ENCODE measurements around the gene CEACAM19.
"Not testable (repeated sequence)": the region's sequence is repeated elsewhere in the genome, so short reads cannot be mapped to it uniquely, and the experiment has no call there.

CEACAM19 gene

GRCh38 chr19:44624840-44625354 lies 46.4 kb upstream of the CEACAM19 start:
- Histone ChIP-seq H3K4me2 (ENCODE audit: low read depth, low read length, poor library complexity, severe bottlenecking) (no peak overlapping the region), H3K9ac (ENCODE audit: low read length) (no peak overlapping the region), H2AFZ (ENCODE audit: low read depth, low read length, severe bottlenecking) (no peak overlapping the region), H3K27ac (ENCODE audit: low read depth, low read length) (no peak overlapping the region), H3K36me3 (ENCODE audit: low read length) (no peaks in the 10 kb centered on the region), H3F3A (ENCODE audit: insufficient read depth) (no peaks in the 10 kb centered on the region), H4K20me1 (ENCODE audit: low read depth, low read length) (no peaks in the 10 kb centered on the region), H3K4me3 (ENCODE audit: insufficient read depth, low read length, poor library complexity, severe bottlenecking) (no peak overlapping the region), H3K79me2 (ENCODE audit: insufficient read depth, low read length) (no peaks in the 10 kb centered on the region), H3K9me3 (ENCODE audit: insufficient read depth, low read length) (no peaks in the 10 kb centered on the region), H3K9me2 (replicated peaks; ENCODE audit: insufficient read depth, low read length) (no peaks in the 10 kb centered on the region), H3K27me3 (ENCODE audit: low read length) (no peaks in the 10 kb centered on the region)
- TF ChIP-seq EZH2phosphoT487 (conservative IDR thresholded peaks at IDR 0.05; ENCODE audit: low read length) (no peak), CTCF (IDR thresholded peaks at IDR 0.05; ENCODE audit: insufficient read depth, low read length, poor library complexity, severe bottlenecking) (no peak)

GRCh38 chr19:44625637-44626036 lies 45.6 kb upstream of the CEACAM19 start:
- H3K9me2 ChIP-seq (replicated peaks; ENCODE audit: insufficient read depth, low read length); H3K36me3 ChIP-seq (ENCODE audit: low read length); H3K27ac ChIP-seq (ENCODE audit: low read depth, low read length); H3F3A ChIP-seq (ENCODE audit: insufficient read depth); H3K27me3 ChIP-seq (ENCODE audit: low read length); H4K20me1 ChIP-seq (ENCODE audit: low read depth, low read length); H3K9ac ChIP-seq (ENCODE audit: low read length); H3K4me2 ChIP-seq (ENCODE audit: low read depth, low read length, poor library complexity, severe bottlenecking); H3K9me3 ChIP-seq (ENCODE audit: insufficient read depth, low read length); H3K4me3 ChIP-seq (ENCODE audit: insufficient read depth, low read length, poor library complexity, severe bottlenecking); H3K79me2 ChIP-seq (ENCODE audit: insufficient read depth, low read length); H2AFZ ChIP-seq (ENCODE audit: low read depth, low read length, severe bottlenecking): not testable (repeated sequence)

GRCh38 chr19:44626048-44626624 lies 45.1 kb upstream of the CEACAM19 start:
- no peak overlapping the region for H3K27ac ChIP-seq (ENCODE audit: low read depth, low read length)
- H3K4me2 ChIP-seq (ENCODE audit: low read depth, low read length, poor library complexity, severe bottlenecking): no peak overlapping the region

More at GRCh38 chr19:44626048-44626624, 45.1 kb upstream of the CEACAM19 start:
- Histone ChIP-seq H3K36me3 (ENCODE audit: low read length) (no peaks in the 10 kb centered on the region), H3K27me3 (ENCODE audit: low read length) (no peaks in the 10 kb centered on the region), H3K4me3 (ENCODE audit: insufficient read depth, low read length, poor library complexity, severe bottlenecking) (no peak overlapping the region), H3K9ac (ENCODE audit: low read length) (no peak overlapping the region), H3K9me2 (replicated peaks; ENCODE audit: insufficient read depth, low read length) (no peaks in the 10 kb centered on the region), H3F3A (ENCODE audit: insufficient read depth) (no peaks in the 10 kb centered on the region), H4K20me1 (ENCODE audit: low read depth, low read length) (no peaks in the 10 kb centered on the region), H2AFZ (ENCODE audit: low read depth, low read length, severe bottlenecking) (no peak overlapping the region), H3K9me3 (ENCODE audit: insufficient read depth, low read length) (no peaks in the 10 kb centered on the region), H3K79me2 (ENCODE audit: insufficient read depth, low read length) (no peaks in the 10 kb centered on the region)
- TF ChIP-seq EZH2phosphoT487 (conservative IDR thresholded peaks at IDR 0.05; ENCODE audit: low read length): no peak
- no peak for TF ChIP-seq CTCF (IDR thresholded peaks at IDR 0.05; ENCODE audit: insufficient read depth, low read length, poor library complexity, severe bottlenecking)
